Stimulated activated CD8-positive, alpha-beta memory T cell treated with anti-CD3 and anti-CD28 coated beads, Interleukin-7, amount 100 ng/mL, for 24 hours (primary cell): ENCODE results near the gene CYP26B1.
"Not testable (repeated sequence)": the region's sequence is repeated elsewhere in the genome, so short reads cannot be mapped to it uniquely, and the experiment has no call there.

ENCODE experiments used
- DNase-seq: peaks from one replicate; pipeline ENCODE4 v3.0.0-alpha.2; 2020; ENCODE audit warnings: low read depth

The CYP26B1 gene

GRCh38 chr2:72109291-72109690 lies 38.4 kb downstream of the CYP26B1 start:
- DNase-seq: no peak

DNA sequence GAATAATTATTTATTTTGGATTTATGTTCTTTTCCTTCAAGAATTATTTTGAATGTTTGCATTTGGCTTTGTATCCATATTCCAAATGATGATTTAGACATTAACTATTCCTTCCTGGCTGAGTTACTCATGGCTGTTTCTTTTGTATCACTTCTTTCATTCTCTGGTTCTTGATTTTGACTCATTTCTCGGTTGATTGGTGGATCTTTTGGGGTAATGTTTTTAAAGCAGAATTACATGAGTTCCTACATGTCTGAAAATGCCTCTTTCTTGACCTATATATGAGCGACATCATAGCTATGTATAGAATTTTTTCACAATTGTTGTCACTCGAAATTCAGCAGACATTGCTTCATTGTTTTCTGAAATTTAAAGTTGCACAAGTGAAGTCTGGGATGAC lies 39.5 kb downstream of the CYP26B1 start:
- DNase-seq: no peak

- DNase-seq: no peak
Measured at GRCh38 chr2:72106978-72107377, 40.7 kb downstream of the CYP26B1 start.

- no peak for DNase-seq
Measured at GRCh38 chr2:72104821-72105588, 42.7 kb downstream of the CYP26B1 start.

GRCh38 chr2:72103690-72104089 lies 44.0 kb downstream of the CYP26B1 start:
- DNase-seq: no peak

GRCh38 chr2:72103161-72103560 lies 44.5 kb downstream of the CYP26B1 start:
- no peak for DNase-seq

DNA sequence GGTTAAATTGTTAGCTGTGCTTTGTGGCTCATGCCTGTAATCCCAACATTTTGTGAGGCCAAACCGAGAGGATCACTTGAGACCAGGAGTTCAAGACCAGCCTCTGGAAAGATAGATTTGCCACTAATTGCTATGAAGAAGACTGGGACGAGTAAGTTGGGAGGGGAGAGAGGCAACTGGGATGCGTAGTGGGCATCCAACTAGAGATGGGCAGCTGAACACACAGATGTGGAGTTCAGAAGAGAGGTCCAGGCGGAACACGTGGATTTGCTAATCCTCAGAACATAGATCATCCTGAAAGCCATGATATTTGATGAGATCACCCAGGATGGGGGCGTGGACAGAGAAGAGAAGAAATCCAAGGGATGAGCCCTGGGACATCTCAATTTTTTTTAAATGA lies 48.7 kb downstream of the CYP26B1 start:
- no peak for DNase-seq

DNA sequence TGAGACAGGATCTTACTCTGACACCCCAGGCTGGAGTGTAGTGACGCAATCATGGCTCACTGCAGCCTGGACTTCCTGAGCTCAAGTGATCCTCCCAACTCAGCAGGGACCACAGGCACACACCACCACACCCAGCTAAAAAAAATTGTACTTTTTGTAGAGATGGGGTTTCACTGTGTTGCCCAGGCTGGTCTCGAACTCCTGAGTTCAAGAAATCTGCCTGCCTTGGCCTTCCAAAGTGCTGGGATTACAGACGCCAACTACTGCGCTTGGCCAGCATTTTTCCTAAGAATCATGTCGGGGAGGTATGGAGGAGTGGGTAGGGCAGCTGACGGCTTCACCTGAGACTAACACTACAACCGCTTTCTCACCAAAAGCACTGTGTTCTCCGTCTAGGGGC lies 50.4 kb downstream of the CYP26B1 start:
- DNase-seq: no peak

GRCh38 chr2:72096181-72096580 lies 51.5 kb downstream of the CYP26B1 start:
- no peak for DNase-seq

DNA sequence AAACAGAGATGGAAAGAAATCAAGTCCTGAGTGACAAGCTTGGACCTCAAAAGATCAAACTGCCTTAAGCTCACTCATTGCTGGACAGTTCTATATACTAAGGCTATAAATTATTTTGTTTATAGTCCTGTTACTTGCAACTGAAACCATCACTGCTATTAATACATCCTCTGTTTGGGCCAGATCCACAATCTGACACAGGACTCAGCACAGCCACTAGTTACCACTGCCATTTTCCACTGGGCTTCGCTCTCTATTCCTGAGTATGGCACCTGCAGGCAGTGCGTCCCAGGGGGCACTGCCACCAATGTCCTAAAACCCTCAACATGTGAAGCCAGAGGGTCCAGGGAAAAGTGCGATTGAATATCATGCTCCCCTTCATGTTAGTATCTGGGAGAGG lies 52.3 kb downstream of the CYP26B1 start:
- no peak for DNase-seq

DNA sequence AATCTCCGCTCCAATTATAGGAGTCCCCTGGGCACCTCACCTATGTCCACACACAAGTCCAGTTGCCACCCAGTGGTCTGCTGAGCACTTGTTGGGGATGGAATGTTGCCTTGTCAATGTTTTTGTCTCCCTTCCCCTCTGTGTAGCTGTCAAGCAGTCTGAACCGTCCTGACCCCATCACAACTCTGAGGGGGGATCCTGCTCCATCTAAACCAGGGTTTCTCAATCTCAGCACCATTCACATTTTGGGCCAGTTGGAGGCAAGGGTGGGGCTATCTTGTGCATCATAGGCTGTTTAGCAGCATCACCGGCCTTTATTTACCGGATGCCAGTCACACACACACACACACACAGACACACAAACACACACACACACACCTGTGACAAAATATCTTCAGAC lies 53.0 kb downstream of the CYP26B1 start:
- DNase-seq: no peak

DNA sequence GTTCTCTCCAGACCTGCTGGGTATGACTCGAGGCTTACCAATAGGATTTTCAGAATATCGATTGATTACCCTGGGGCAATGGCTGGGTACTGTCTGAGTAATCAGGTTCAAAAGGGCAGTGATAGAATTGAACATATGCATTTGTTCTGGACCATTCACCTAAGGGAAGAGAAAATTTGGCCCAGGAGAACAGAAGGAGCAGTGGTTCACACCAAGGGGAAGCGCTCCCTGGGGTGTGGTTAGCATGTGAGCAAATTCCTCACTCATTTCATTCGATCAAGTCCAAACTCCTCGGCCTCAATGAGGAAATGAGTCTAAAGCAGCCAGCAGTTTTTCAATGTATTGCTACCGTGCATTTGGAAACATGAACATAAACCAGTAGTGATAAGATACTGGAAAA lies 55.6 kb downstream of the CYP26B1 start:
- no peak for DNase-seq

GRCh38 chr2:72090781-72091482 lies 56.7 kb downstream of the CYP26B1 start:
- DNase-seq: no peak

DNA sequence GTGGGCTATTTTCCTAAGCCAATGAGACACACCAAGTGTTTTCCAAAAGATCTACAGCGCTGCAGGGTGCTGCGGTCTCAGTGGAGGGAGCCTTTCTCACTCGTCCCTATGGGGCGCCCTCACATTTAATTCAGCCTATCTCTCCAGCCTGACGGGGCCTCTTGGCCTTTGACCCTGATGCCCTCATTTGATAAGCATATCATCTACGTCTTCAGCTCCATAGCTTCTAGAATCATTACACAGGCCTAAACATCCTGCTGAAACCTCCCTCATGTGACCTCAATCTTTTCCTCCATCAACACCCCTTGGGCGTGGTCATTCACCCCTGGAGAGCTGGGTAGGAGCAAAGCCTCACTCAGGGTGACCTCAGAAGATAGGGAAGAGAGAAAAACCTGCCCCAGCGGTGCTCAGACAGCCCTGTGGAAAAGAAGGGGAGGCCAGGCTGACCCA lies 57.4 kb downstream of the CYP26B1 start:
- no peak for DNase-seq

GRCh38 chr2:72089537-72089936 lies 58.1 kb downstream of the CYP26B1 start:
- no peak for DNase-seq

GRCh38 chr2:72089028-72089427 lies 58.6 kb downstream of the CYP26B1 start:
- no peak for DNase-seq

- DNase-seq: not testable (repeated sequence)
Measured at GRCh38 chr2:72086871-72087633, 60.6 kb downstream of the CYP26B1 start.

- no peak for DNase-seq
Measured at GRCh38 chr2:72085513-72085912, 62.1 kb downstream of the CYP26B1 start.

DNA sequence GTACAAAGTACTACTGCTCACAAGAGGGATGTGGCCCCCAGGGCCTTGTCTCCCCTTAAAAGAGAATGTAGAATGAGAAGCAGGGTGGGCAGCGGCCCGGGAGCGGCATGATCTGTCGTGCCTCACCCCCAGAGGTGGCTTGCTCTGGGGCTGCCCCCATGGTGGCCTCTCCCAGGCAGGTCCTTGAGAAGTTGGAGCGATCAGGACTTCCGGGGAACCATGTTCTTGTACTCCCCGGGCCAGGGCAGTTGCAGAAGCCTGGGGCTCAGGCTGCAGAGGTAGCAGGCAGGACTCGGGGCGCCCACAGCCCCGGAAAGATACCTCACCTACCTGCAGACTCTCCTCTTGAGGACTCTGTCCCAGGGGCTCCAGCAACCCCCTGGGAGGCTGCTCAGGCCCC lies 62.6 kb downstream of the CYP26B1 start:
- DNase-seq: no peak

DNA sequence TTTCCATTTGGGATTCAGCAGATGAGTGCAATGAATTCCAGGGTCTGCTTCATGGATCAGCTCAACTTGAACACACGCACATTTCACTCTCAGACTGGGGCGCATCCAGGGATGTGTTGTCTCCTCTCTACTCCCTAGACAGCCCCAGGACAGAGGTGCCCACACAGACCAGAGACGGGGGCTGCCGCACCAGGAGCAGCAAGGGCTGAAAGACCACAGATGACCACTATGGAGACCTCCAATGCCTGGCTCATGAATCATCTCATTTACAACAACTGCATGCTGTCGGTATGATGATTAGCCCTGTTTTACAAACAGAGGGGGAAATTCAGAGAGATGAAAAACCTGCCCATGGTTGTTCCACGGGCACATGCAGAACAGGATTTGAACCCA lies 63.1 kb downstream of the CYP26B1 start:
- no peak for DNase-seq

- DNase-seq: no peak
Measured at GRCh38 chr2:72083751-72084583, 63.7 kb downstream of the CYP26B1 start.

DNA sequence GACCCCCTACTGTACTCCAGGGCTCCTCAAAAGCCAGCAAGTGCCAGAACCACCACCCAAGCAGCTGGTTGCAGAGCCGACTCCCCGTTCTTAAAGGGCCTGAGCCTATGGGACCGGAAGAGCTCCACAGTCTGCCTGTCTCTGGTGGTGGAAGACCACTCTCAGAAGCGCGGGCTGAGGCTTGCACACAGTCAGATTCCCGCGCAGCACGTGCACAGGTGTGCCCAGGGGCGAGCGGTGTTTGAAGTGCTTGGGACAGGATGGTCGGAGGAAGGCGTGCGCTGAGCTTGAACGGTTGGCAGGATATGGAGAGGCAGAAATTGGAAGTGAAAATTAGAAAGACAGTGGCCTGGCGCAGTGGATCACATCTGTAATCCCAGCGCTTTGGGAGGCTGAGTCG lies 64.8 kb downstream of the CYP26B1 start:
- no peak for DNase-seq
